ENCODE results near the gene MRPL14.
"Not testable (repeated sequence)": the region's sequence is repeated elsewhere in the genome, so short reads cannot be mapped to it uniquely, and the experiment has no call there.

MRPL14 gene

DNA sequence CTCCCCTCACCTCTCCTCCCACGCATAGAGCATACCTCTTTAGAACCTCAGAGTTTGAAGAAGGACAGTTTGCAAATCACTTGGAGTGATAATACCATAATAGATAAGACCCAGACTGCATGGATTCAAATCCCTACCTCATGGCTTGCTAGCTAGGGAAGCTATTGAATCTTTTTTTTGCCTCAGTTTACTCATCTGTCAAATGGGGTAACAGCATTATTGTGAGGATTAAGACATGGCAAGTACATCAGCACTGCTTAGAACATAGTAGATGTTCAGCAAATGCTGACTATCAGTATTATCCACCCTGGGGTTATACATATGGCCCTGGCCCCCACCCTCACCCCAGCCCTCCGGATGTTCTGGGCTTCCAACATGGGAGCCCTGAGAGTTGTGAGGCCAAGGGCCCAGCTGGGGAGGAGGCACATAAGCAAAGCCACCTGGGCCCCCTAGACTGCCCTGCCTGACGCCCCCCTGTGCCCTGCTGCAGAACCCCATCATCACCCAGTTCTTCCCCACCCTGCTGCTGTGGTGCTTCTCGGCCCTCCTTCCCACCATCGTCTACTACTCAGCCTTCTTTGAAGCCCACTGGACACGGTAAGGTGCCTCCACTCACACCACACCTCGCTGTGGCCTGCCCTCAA lies 22.2 kb upstream of the MRPL14 start:
- DNase-seq: no peak

DNA sequence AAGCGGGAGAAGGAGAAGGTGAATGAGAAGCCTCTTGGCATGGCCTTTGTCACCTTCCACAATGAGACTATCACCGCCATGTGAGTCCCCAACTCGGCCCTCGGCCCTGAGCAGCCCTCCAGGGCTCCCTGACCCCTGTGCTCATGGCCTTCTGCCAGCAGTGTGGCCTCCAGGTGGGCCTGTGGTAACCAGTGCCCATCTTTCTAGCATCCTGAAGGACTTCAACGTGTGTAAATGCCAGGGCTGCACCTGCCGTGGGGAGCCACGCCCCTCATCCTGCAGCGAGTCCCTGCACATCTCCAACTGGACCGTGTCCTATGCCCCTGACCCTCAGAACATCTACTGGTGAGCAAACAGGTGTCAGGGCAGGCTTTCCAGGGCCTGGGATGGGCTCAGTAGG lies 21.1 kb upstream of the MRPL14 start:
- no peak for DNase-seq

DNA sequence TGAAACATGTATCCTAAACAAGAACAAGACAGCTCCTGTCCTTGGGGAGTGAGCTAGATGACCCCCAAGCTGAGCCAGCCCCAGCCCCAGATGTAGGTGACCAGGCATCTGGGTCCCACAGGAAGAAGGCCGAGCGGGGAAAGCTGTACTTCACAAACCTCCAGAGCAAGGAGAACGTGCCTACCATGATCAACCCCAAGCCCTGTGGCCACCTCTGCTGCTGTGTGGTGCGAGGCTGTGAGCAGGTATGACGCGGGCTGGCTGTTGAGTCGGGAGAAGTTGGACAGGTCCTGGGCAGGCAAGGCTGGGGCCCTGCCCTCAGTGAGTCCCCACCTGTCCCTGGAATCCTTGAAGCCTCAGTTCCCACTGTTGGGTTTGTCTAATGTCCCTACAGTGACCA lies 20.0 kb upstream of the MRPL14 start:
- no peak for DNase-seq

DNA sequence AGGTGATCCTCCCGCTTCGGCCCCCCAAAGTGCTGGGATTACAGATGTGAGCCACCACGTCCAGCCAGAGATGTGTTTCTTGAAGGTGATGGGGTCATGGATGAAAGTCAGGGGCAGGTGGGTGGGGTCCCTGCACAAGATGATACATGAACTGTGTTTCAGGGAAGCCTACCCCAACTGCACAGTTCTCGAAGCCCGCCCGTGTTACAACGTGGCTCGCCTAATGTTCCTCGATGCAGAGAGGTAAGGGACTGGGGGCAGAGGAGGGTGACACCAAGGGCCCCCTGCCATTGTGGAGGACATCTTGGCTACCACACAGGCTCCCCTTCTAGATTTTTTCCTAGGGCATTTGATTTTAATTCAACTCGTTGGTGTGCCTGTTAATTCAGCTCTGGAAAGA lies 19.4 kb upstream of the MRPL14 start:
- DNase-seq: no peak

DNA sequence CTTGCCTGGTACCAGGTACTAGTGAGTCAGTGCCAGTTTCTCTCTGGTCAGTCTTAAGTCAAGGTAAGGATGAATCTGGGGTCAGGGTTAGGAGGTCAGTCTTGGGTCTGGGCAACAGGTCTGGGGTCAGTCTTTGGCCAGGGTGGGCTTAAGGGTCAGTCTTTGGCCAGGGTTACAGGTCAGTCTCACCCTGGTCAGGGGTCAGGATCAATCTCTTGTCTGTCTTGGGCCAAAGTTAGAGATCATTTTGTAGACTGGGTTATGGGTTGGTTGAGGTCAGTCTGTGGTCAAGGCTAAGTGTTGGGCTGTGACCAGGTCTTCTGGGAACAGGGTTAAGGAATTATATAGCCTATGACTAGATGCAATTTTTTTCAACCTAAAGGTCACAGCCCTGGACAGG lies 18.6 kb upstream of the MRPL14 start:
- no peak for DNase-seq

DNA sequence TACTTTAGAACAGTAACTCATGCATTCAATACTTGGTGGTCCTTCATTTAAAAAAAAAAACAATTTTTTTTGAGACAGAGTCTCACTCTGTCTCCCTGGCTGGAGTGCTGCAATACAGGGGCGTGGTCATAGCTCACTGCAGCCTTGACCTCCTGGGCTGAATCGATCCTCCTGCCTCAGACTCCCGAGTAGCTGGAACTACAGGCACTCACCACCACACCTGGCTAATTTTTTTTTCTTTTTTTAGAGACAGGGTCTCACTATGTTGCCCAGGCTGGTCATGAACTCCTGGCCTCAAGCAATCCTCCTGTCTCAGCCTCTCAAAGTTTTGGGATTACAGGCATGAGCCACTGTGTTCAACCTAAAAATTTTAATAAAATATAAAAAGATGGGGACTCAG lies 17.3 kb upstream of the MRPL14 start:
- not testable (repeated sequence) for DNase-seq

DNA sequence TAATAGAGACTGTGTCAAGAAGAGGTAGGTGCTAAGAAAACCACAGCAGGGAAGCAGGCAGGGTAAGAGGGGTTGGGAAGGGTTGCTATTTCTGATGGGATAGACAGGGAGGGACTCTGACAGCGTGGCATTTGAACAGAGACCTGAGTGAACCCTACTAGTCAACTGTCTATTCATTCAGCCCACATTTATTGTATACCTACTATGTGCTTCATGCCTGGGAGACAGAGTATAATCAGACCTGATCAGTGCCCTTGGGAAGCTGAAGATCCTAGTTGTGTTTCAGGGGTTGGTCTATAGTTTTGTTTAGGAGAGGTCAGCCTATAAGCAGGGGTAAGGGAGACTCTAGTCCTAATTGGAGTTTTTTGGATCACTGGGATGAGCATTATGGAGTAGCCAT lies 16.5 kb upstream of the MRPL14 start:
- no peak for DNase-seq

DNA sequence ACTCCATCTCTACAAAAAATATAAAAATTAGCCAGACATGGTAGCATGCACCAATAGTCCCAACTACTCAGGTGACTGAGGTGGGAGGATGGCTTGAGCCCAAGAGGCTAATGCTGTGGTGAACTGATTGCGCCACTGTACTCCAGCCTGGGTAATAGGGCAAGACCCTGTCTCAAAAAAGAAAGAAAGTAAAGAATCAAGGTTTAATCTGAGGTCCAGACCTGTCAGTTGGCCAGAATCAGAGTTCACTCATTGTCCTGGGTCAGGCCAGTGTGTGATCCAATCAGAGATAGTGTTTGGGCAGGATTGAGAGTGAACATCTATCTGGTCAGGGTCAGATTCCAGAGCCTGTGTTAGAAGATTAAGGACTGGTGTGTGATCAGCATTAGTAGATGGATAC lies 15.6 kb upstream of the MRPL14 start:
- no peak for DNase-seq

DNA sequence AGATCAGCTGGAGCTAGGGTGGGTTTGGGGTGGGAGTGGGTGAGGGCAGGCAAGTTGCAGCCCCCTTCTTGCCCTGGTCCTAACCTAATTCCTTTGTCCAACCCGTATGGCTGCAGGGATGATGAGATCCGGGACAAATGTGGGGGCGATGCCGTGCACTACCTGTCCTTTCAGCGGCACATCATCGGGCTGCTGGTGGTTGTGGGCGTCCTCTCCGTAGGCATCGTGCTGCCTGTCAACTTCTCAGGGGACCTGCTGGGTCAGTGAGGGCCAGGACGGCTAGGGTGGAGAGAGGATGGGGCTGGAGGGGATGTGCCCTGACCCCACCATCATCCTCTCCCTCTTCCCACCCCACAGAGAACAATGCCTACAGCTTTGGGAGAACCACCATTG lies 12.1 kb upstream of the MRPL14 start:
- no peak for DNase-seq

DNA sequence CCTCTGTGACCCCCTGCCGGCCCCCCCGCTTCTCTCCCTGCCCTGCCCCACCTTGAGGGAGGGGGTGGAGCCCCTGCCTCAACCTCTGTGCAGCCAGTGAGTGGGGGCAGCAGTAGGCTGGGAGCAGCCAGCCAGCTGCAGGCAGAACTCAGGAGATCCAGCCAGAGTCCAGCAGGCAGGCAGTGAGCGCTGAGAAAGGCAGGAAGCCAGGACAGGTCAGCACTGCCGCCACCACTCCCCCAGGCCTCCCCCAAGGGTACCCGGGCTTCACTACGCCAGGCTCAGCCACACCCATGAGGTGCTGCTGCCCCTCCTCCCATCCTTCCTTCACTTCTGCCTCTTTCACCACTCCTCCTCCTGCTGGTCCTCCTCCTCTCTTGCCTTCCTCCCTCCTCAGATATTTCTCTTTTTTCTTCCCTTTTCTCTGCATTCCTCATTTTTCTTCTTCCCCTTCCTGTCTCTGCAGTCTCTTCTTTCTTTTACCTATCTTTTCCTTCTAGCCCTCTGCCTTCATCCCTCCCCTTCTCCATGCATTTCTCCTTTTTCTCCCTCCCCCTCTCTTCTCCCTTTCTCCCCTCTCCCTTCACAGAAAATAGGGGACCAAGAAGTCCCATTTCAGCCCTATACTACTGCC lies 11.6 kb upstream of the MRPL14 start:
- no peak for DNase-seq

DNA sequence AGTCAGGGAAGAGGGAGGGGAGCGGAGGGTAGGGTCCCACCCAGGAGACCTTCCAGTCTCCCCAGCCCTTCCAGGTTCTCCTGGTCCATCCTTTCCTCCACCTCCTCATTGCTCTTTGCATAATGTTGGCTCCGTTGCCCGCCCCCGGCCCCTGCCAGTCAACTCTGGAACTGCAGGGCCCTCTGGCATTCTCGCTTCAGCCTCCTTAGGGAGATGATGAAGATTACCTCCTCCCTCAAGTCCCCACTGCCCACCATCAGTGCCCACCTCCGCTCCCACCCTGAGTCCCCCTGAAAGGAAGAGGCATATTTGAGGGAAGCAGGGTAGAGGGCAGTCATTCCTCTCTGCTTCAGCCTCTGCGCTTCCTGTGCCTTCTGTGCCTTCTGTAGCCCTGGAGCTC lies 8.6 kb upstream of the MRPL14 start:
- DNase-seq: no peak

DNA sequence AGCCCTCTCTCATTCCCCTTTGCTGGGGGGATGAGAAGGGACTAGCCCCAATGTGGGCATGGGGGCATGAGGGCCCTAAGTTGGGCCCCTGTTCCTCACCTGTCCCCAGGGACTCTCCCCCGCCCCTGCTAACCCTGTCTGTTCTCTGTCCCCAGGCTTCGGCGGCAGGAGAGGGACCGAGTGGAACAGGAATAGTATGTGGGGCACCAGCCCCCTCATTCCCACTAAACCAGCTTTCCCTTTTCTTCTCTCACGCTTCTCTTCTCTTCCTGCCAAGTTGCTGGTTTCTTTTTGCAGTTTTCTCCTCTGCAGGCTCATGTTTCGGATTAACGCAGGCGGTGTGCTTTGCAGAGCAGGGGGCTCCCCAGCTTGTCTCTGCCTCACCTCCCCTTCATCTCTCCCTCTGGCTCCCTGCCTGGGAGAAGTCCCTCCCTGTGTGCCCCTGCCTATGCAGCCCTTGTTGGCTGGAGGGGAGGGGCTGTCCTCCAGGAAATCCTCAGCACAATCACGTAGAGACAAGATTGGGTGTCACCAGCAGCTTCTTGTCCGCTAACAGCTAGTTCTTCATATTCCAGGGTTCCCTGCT lies 8.0 kb upstream of the MRPL14 start:
- no peak for DNase-seq

DNA sequence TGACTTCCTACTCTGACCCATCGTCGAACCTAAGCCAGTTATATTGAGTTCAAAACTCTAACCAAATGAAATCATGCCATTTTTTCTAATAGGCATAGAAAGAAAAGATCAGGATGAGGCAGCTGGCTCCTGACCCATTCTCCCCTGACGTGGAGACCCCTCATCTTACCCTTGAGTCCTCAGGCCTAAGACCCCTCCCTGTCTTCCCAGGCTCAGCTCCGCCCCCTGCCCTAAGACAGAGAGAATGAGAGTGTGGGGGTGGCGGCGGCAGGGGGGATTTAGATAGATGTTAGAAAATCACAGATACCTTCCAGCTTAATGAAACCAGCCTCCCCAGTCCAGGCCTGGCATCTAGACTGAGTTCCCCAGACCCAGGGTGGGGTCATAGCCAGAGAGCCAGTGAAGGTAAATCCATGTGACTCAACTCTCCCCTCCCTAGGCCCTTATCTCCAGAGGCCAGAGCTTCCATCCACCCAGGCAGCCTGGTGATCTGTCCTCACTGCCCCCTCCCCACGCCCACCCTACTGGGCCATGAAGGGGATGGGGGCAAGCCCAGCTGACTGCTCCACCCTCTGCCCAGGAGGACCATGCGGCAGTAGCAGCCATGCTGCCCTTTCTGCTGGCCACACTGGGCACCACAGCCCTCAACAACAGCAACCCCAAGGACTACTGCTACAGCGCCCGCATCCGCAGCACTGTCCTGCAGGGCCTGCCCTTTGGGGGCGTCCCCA lies 6.9 kb upstream of the MRPL14 start:
- DNase-seq: no peak

DNA sequence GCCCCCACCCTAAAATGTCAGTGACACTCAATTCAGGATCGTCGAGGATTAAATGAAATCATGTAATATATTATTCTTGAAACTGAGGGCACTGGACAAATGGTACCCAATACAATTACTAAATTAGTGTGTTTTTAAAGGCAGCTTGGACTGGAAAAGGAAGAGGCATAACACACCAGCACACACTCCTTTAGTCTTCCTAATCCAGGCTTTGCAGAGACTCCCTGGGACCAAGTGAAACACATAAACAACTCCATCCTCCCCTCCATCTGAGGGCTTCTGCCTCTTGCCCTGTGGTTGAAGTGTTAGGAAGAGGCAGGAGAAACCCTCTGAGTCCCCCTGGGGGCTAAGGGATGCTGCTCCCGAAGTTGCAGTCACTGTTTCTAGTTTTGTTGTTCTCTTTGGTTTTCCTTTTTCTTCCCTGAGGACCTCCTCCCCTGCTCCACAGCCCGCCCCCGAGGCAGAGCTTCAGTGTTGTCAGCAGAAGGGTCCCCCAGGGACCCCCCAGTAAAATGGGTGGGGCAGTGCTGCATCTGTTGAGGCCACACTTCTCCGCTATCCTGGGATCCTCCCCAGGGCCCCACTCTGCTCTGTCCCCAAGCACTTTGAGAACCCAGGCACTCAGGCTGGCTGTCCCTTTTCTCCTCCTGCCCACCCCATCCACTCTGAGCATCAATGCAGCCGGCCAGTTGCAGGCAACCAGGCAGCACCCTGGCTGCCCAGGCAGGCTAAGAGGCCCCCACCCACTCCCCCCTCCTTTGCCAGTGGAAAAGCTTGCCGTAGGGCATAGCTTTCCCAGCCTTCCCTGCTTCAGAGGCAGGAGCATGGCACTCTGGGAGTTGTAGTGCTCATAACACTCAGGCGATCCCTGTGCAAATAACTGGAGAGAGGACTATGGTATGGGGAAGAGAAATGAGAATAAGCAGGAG lies 6.0 kb upstream of the MRPL14 start:
- DNase-seq: no peak

DNA sequence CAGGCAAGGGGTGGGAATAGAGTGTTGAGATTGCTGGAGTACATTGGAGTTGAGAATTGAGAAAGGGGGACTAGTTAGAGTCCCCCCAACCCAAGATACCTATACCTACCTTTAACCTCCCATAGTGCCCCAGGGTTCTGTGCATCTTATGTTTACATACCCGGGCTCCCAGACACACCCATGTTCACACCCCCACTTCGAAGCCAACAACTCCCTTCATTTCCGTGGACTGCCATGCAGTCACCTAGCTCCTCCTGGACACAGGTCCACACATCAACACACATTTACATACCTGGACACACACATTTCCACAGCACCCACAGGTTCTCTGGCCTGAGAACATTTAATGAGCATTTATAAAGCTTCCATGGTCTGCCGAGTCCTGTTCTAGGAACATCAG lies 5.2 kb upstream of the MRPL14 start:
- no peak for DNase-seq

DNA sequence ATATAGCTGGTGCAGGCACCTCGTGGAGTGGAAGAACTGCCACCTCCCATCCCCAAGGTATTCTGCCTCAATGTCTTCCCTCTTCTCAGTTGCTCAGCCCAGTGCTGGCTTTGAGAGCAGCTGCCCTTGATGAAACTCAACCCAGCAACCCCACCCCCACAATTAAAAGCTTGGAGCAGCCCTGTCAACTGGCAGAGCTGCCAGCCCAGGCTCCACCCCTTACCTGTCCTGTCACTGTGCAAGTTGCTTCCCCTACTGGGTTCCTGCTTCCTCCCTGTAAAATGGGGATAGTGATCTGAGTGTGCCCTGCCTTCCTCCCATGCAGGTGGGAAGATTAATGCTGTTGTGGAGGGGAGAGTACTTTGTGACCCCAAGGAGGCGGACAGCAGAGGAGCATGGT lies 4.6 kb upstream of the MRPL14 start:
- no peak for DNase-seq

DNA sequence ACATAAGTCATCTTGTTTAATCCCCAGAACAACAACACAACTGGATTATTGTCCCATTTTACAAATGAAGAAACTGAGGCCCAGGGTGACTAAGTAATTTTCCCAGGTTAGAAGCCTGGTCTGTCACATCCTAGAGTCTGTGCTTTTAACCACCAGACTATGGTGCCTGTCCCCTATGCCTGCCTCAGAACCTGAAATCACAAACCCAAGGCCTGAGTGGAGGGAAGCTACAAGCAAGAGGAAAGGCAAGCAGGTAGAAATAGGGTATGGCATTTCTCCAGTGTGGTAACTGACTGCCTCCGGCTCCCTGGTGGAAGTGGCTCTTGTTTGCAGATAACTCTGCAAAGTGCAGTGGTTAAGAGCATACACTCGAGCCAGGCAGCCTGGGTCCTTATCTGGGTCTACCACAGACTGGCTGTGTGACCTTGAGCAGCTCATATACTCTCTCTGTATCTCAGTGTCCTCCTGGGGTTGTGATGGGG lies 2.6 kb upstream of the MRPL14 start:
- no peak for DNase-seq

DNA sequence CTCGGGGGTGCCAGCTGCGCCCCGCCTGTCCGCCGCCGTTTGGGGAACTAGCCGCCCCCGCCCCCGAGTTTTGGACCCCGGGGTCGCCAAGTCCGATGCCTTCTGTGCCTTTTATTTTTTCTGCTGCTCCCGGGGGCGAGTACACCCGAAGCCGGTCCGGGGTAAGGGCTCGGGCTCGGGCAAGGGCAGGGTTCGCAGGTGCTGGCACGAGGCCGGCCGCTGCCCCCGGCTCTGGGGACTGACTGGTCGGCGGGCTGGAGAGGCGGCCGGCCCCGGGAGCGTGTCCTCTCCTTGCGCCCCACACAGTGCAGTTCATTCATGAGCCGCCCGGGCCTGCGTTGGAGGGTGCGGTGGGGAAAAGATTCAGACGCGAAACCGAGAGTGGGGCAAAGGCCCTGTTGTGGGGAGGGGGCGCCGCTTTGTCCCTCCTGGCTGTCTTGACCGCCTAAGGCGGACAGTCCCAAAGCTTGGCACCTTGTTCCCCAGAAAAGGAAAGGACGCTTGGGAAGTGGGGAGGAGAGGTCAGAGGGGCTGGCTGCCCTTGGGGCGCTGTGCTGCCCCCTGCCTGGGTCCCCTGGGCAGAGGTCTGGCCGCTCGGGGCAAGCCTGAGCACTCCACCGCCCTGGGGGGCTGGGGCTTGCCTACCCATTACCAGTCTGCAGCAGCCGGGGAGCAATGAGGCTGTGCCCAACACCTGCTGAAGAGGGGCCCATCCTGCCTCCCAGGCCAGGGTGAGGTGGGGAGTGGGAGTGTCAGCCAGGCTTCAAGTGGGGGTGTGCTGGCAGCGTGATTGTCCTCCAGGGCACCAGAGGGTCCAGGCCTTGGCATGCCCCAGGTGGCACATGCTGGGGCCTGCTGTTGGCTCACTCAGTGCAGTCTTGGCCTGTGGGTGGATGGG lies 1.0 kb upstream of the MRPL14 start:
- peak; percentile 11 for DNase-seq

DNA sequence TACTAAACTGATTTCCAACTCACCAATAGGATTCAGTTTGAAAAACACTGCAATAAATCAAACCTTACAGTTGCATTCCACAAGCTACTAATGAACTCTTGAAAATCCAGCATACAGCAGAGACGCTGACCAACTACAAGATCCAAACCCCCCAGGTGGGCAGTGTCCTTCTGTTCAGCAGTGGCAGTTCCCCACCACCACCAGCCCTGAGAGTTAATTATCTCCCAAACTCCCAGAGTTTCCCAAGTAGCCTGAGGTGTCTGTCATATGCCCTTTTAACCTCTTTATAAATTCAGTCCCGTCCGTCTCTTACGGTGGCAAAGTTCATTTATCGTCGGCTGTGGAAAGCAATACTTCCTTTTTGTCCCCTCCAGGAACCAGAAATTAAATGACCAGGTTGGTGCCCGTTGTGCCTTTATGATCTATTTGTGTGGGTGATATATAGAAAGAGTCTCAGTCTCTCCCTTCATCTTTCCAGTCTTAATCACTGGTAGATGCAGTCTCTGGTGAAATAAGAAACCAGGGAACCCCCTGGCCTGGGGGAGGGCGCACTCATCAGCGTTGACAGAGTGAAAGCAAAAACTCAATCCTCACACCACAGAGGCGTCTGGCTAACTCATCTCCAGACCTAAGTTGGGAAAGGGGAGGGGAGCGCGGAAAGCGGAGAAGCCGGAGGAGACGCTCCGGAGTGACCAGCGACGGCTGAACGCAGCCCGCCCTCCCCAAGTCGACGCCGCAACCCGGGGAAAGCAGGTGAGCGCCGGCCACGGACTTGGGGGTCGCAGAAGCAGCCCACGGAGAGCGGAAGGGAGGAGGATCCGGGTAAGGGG lies 717 bp downstream of the MRPL14 start:
- peak; percentile 72 for DNase-seq

DNA sequence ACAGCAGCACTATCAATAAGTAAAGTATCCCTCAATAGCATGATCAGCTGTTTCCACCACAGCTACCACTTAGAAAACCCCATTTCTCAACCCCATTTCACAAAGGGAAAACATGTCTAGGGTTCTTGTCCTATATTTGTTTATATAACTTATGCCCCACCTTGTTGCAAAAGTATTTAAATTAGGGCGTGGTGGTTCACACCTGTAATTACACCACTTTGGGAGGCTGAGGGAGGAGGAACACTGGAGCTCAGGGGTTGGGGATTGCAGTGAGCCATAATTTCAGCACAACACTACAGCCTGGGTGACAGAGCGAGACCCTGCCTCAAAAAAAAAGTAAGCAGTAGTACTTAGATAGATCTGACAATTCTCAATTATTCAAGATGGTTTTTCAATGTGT lies 3.7 kb downstream of the MRPL14 start:
- no peak for DNase-seq

DNA sequence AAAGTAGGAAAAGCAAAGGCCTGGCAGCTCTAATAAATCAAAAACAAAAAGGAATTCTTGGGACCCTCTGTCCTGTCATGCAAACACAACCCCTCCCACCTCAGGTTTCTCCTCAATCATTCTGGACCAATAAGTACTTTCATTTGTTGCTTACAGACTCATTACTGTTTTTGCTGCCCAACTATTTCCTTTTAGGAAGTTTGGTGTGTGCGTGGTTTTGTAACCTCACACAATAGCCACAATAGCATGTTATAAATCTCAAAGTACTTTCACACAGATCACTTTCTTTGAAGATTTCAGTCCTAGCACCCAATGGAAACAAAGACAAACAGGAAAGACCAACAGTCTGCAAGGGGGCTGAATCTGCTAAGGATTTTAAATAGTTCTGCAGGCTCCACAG lies 4.5 kb downstream of the MRPL14 start:
- no peak for DNase-seq

Measured in stimulated activated CD4-positive, alpha-beta T cell treated with anti-CD3 and anti-CD28 coated beads, Interleukin-12 subunit alpha, Interleukin-12 subunit beta, amount 100 ng/mL, for 4 hours (primary cell).